H1 (cell line): ENCODE results near the gene AGBL4. TPM values are rescaled to one million over a fixed set of nuclear protein-coding genes. Genes with fewer than 3 reads are reported as not detected.

Source experiments
- POLR2AphosphoS5 ChIP-seq: IDR thresholded peaks from 2 replicates; pipeline ENCODE4 v1.6.1; 2011; ENCODE audit warnings: low read depth, low read length
- polyA plus RNA-seq, 7 experiments: library from polyadenylated mRNA; depleted of rRNA in 3 of 7; stranded (reverse) in 5 of 7; unstranded in 2 of 7; fragments of >200 nt in 5 of 7; fragments of 200-250 nt in 2 of 7; gene quantifications; 1 replicate in 5 of 7; 2 replicates in 1 of 7; 4 replicates in 1 of 7; pipeline versions ENCODE4 v1.2.1 to v1.2.3, GENCODE V29; 2011 to 2013; ENCODE audit warnings: missing spikeins in 2 of 7, mixed read lengths in 2 of 7
- total RNA-seq: library from RNA; stranded (reverse); fragmentation: NEBNext Ultra II Directional; extraction: Animal tissue kit (Norgen Biotek cat#: 25700); gene quantifications from 2 replicates; pipeline ENCODE4 v1.2.1, GENCODE V29; 2021

The AGBL4 gene
- total and polyA plus RNA-seq, 2 of the 8 experiments (the other 6 are each of a cell fraction or from before 2014, with no cell fraction given) = 0.41 to 0.45 TPM

DNA sequence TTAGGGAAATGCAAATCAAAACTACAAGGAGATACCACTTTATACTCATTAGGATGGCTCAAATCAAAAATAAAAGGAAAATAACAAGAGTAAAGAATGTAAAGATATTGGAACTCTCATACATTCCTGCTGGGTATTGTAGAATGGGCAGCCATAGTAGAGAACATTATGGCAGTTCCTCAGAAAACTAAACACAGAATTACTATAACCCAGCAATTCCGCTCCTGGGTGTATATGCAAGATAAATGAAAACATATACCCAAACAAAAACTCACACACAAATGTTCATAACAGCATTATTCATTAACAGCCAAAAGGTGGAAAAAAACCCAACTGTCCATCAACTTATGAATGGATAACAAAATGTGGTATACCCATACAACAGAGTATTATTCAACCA lies 1258.4 kb downstream of the AGBL4 start (continued):
- TF ChIP-seq POLR2AphosphoS5 = no peak
